ENCODE results near the gene RCVRN.
"Not testable (repeated sequence)": the region's sequence is repeated elsewhere in the genome, so short reads cannot be mapped to it uniquely, and the experiment has no call there.

RCVRN gene

DNA sequence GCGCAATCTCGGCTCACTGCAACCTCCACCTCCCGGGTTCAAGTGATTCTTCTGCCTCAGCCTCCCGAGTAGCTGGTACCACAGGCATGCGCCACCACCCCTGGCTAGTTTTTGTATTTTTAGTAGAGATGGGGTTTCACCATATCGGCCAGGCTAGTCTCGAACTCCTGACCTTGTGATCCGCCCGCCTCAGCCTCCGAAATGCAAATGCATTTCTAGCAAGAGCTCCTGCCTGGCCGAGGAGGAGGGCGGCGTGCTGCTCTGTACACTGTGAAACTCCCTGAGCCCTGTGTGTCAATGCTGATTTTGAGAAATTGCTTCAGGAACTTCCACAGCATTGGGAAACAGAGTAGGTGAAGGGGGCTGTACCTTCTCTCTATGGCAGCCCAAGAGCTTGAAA, 16.1 kb upstream of the RCVRN start:
- DNase-seq, result not testable (repeated sequence)

DNA sequence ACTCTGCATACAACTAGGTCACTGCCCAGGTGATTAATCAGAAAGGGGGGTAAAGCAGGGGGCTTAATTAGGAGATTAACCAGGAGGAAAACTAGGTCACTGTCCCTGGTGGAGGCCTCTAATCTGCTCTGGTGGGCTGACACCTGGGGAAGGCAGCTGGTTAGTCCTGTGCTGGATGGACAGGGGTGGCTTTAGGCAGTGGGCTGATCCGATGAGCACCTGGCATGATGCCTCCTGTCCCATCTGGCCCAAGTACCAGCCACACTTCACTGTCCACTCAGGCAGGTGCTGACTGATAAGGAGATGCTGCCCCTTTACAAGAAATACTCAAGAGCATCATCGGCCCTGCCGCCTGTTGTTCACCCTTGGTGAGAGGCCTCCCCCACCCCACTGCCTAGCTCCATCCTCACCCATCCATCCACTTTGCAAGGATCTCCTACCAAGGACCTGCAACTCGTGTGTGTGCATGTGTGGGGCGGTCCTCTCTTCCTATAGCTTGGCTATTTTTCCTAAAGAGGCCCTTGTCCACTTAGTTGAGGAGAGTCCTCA, 13.8 kb upstream of the RCVRN start:
- DNase-seq, result no peak

DNA sequence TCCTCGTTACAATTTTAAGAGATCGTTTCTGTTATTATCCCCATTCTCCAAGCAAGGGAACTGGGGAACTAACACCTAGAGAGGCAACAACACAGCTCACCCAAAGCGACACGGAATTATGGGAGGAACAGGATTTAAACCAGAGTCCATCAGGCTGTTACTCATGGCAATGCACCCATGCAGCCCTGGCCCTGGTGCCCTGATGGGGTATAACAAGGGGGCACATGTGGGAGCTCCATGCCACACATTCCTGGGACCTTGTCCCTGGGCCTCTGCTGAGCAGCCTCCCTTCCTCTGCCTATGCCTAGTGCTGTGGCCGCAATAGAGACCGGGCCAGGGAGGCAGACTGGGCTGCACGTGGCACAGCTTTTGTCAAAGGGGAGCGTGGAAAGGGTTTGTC, 13.3 kb upstream of the RCVRN start:
- no peak for DNase-seq

DNA sequence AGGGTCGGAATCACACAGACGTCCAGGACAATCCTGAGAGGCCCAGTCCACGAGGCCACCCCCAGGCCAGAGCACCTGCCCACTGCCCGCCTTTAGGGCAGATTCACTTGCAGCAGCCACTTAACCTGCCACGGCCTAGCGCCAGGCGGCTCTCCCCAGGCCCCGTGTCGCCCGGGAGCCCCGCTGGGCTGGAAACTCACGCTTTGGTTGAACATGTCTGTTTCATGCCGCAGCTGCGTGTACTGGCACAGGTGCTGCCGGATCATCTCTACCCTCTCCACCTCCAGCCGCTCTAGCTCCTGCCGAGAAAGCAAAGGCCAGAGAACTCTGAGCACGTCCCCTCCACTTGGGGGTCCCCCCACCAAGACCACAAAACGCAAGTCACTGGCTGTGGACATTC, 12.7 kb upstream of the RCVRN start:
- DNase-seq, result no peak

DNA sequence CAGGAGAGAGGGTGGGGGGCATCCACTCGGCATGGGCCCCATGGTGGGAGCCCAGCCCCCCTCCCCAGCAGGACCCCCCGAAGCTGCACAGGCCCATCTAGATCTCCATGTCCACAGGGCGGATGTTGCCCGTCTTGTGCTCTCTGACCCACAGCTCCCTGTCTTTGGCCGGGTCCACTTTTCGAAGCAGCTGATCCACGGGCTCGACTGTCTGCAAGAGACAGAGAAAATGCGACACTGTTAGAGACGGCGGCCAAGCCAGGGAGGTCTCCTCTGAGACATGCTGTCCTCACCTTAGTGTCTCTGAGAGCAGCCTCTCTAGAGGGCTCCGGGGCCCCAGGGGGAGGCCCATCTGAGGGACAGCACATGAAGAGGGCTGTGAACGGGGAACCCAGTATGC, 12.1 kb upstream of the RCVRN start:
- DNase-seq, result no peak

DNA sequence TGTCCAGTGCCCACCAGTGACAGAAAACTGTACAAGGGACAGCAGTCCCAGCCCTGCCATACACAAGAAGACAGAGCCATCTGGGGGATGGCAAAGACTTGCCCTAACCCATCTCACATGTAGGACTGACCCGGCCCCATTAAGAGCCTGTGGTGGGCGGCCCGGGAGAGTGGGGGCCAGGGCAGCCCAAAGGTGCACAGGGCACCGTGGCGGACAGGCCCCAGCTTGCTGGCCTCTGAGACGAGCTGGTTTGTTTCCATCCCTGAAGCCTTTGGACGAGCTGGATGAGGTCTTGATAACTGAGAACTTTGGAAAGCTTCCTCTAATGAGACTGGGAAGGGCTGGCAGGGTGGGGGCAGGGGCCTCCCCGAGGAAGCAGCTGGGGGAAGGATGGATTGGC, 11.0 kb upstream of the RCVRN start:
- no peak for DNase-seq

DNA sequence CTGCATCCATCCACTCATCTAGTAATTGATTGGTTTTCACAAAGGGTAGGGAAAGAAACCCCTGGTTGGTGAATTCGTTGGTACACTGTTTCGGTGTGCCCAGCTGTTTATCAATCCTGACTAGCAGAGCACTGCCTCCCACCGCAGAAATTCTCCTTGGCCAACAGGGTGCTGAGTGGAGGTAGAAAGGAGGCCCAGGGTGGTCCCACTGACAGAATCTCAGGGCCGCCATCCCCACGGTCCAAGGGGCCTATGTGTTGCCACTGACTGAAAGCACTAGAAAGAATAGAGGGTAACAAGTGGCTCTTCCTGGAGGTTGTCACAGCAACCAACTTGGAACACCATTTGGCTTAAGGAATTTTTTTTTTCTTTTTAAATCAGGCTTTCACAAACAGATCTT, 8.4 kb upstream of the RCVRN start:
- no peak for DNase-seq

DNA sequence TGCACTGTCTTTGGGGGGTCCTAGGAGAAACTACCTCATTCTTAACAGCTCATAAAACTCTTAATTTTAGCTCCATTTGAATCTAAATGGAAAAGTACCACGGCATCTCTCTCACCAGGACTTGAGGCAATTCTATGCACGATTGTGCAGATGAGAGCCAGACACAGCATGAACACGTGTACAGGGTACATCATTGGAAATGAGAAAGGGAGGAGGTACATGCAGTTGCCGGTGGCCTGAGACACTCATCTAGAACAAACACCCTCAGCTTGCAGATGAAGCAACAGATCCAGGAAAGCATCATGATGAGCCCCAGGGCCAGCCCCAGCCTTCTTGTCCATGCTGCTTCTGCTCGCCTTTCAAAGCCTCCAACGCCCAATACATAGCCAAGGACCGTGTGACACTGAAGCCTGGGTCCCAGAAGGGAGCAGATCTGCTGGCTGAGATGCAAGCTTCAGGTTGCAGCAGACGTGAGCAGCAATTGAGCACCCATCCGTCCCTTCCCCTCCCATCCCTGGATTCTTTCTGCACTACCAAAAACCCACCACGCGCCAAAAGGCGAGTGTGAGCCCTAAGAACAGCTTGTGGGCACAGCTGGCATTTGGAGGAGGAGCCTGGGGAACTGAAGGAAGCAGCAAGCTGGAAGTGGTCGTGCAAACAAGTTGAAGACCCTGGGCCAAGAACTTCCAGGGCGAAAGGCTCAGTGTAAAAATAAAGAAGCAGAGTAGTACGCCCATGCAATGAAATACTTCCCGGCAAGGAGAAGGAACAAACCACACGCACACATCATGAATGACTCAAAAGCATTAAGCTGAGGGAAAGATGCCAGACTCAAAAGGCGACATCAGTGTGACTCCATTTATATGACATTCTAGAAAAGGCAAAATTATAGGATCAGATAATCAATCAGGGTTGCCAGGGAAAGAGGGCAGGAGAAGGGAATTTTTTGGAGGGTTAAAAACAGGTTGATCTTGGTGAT, 7.3 kb upstream of the RCVRN start:
- DNase-seq, result no peak

DNA sequence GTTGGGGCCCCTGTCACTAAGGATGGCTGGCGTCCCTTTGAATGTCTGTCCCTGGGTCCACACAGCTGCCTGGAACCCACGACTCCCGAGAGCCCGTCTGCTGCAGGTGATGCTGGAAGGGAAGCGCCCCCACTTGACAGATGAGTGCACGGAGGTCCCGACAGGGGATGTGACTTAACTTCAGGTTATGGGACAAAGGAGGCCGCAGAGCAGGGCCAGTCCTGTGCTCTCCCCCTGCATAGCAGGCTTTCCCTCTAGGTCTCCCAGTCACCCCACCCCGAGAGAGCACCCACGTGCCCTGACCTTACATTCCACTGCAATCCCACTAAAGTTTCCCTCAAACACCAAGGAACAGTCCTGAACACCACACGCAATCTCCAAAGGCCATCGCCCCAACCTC, 6.0 kb upstream of the RCVRN start:
- no peak for DNase-seq

DNA sequence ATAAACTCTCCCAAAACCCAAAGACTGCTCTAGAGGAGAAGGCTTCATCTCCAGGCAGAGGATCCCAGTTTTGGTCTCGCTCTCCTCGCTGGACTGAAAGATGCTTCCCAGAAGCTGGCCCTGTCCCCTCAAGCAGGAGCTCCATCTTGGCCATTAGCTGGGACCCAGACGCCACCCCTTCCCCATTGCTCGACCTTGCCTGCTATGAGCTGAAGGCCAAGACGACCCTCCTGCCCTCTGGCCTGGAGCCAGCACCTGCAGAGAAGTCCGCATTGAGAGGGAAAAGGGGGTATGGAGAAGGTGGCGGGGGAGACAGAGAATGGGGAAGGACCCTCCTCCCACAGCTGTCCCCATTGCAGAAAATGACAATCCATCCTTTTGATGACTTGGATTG, 3.6 kb upstream of the RCVRN start:
- no peak for DNase-seq

DNA sequence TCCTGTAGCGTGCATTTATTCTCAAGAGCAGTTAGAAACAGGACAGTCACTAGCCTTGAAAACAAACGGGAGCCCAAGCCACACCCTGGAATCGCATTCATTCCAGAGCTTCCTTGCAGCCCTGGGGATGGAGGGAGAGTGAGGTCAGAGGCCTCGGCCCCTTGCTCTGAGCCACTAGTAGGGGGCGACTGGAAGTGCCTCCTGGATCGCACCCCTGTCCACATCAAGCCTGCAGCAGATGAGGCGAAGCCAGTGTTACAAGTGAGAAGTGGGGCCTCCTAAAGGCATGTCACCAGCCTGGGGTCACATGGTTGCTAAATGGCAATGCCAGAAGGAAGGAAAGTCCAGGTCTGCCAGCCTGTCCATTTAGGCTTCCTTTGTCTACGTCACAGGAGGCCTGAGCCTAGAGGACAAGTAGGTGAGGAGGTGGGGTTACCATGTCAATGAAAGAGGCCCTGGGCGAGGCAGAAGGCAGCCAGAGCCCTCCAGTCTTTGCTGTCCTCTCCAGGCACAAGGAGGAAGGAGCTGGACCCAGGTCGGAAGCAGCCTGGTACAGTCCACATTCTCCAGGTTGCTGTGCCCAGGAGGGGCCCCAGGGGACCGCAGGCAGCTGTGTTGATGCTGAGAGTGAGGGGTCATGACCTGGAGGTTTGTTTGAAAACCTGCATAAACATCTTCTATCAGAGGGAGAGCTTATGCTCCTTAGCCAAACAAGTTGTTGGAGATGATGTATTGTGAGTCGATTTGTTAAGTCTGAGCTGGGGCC, 3.0 kb upstream of the RCVRN start:
- DNase-seq, result no peak

DNA sequence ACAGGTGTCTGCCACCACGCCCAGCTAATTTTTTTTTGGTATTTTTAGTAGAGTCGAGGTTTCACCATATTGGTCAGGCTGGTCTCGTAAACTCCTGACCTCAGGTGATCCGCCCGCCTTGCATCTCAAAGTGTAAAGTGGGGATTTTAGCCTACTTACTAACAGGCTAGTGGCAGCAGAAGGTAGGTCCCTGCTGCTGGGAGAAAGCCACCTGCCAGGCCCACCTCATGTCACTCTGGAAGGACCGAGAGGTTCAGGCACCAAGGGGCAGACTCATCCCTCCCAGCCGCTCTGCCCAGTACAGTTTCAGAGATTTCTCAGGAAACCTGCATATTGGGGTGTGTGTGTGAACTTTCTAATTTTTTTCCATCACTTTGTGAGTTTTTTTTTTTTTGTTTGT, 2.1 kb upstream of the RCVRN start:
- peak; percentile 33 for DNase-seq

DNA sequence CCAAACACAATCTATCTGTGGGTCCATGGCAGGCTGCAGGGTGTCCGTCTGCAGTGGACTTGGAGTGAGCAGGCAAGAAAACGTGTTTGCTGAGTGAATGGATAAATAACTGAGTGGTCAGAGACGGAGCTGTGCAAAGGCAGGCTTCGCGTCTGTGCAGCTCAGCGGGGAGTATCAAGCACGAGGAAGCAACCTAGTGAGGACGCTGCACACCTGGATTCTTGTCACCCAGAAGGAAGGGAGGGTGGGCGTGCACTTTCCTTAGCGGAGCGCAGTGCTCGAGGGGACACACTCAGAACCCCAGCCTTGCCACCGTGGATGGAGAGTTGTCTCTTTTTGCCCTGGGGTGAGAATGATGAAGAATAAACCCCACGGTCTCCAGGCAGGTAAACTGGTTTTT, 1.5 kb upstream of the RCVRN start:
- peak; percentile 47 for DNase-seq

DNA sequence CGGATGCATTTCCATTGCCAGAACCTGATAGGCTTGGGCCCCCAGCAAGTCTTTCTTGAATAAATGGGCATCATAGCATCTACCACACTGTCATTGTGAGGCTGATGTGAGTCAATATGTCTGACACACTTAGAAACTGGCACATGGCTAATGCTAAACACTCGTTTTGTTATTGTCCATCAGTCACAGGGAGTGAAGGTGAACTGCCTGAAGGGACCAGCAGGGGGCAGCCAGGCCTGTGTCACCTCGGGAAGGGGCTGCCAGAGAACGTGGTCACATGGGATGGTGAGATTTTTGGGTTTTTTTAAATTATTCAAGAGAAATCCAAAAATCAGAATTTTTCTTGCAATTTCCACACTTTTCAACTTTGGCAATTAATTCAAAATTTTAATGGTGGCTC, 831 bp upstream of the RCVRN start:
- DNase-seq, result peak; percentile 49

DNA sequence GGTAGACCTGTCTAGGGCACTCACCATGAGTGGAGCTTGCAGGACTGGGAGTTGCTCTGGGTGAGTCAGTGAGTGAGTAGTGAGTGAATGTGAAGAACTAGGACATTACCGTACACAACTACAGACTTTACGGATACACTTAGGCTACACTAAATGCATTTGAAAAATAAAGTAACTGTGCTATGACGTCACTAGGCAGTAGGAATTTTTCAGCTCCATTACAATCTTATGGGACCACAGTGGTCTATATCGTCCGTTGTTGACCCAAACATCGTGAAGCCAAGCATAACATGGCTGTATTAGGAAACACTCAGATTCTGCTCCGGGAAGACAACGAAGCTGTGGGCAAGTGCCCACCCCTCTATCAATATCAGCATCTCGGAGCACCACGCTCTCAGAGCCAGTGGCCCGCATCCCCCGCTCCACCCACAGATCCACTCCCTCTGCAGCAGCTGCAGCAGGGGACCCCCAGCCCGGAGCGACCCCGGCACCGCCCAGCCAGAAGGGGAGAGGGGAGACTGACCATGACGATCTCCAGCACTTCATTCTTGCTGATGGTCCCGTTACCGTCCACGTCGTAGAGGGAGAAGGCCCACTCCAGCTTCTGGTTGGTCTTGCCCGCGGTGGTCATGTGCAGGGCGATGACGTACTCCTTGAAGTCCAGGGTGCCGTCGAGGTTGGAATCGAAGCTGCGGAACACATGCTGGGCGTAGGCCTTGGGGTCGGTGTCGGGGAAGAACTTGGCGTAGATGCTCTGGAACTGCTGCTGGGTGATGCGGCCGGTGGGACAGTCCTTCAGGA, 594 bp downstream of the RCVRN start:
- no peak for DNase-seq

DNA sequence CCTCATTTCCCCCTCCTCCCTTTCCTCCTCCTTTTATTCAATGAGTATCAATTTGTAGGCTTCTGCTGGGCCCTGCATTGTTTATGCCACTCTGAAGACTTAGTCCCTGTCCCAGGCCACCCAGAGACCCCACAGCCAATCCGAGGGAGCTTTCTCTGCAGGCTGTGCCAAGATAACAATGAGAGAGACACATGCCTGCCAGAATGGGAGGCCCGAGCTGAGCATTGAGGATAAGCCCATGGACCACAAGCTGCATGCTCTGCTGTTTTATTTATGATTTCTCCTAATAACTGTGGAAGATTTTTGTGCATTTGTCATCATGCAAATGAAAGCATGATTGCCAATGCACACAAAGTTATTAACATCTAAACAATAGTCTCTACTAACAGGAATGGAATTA, 3.0 kb downstream of the RCVRN start:
- DNase-seq, result no peak

DNA sequence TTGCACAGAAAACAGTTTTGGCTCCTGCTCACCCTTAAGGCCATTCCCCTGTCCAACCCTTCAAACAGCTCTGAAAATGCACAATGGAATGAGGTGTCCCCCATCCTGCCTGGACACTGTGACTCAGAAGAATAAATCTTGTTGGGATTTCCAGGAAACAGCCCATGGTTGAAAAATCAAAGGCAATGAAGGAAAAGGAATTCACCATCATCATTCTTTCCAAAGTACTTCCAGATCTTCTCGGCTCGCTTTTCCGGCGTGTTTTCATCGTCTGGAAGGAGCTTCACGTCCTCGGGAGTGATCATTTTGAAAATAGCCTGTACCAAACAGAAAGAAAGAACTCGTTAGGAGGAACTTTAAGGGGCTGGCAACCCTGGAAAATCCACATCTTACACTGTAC, 4.3 kb downstream of the RCVRN start:
- no peak for DNase-seq

DNA sequence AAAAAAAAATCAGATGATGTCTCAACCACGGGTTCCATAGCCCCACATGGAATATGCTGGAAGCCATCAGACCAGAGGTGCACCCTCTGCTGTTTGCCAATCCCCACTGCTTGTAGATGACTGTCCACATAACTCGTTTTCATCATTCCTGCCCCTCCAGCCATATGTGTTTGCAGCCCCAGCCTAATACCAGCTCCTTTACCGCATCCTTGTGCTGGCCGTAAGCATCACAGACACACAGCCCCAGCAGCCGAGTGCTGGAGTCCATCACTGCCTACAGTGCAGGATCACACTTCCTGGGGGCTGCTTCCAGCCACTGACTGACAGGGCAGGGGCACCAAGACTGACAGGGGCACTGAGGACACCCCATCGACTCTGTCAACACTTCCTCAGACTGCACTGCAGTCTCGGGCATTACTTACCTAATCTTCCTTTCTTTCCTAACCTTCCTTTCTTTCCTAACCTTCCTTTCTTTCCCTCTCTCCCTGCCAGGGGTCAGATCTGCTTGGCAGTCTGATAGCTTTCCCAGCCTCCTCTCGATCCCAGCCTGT, 5.0 kb downstream of the RCVRN start:
- DNase-seq, result no peak

DNA sequence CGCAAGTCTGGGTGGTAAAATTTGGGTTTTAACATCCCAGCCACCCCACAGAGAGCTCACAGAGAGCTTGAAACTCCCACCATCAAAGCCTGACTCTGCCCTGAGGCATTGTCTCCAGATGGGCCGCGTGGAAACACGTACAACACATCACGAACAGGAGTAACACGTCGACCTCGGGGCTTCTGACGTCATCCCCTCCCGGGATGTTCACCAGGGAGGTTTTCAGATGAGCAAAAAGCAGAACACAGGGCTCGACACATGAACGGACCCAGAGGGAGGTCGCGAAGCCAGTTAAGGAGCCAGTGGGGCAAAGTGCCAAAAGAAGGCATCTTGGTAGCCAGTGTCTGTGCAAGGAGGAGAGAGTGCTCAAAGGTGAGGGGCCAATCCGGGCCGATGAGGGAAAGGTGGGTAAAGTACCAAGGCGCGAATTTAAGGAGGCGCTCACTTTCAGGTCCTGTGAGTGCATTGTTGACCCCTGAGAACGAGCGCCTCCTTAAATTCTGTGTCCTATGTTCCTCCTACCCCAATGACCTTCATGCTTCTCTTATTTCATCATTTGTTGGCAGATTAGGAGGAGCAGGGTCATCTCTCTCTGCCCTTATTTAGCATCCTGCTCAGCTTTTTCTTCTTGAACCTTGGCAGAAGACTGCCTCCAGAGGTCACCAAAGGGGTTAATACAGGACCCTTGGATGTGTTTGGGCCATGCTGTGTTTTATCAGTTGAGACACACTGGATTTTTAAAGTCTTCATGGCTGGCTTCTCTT, 5.6 kb downstream of the RCVRN start:
- DNase-seq, result no peak

DNA sequence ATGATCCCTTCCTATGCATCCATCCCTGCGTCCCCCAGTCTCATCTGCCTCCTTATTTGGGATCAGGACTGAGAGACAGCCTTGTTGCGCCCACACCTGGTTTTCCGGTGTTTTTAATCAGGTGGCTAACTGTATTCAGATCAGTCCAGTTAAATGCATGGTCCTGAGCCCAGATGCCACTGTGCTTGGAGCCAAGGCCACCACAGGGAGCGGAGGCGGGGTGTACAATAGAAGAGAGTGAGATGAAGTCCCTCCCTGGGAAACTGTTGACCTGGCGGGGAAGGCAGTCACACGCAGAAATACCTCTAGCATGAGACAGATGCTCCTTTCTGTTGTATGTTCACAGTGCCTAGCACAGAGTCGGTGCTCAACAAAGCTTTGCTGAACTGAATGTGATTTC, 6.3 kb downstream of the RCVRN start:
- DNase-seq, result no peak

DNA sequence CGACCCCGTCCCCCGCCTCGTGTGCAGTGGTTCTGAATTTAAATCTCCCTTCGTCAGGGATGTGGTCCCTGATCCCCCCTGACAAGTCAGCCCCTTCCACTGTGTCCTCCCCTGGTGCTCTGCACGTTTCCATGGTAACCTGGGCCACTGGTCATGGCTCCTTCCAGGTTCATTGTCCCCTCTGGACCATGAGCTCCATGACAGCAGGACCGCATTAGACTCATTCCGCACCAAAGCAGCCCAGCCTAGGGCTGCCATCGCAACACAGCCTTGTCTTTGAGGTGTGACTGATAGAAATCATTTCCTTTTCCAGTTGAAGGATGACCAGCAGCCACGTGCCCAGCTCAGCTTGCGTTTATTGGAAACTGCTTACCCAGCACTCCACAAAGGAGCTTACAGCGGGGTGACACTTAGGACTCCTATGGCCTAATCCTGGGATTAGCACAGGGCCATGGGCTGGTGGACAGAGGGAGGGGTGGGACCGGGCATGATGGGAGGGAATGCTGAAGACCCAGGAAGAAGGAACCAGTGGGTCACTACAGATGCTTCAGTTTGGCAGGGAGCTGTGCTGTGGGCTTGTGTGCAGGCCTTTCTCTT, 7.6 kb downstream of the RCVRN start:
- no peak for DNase-seq

DNA sequence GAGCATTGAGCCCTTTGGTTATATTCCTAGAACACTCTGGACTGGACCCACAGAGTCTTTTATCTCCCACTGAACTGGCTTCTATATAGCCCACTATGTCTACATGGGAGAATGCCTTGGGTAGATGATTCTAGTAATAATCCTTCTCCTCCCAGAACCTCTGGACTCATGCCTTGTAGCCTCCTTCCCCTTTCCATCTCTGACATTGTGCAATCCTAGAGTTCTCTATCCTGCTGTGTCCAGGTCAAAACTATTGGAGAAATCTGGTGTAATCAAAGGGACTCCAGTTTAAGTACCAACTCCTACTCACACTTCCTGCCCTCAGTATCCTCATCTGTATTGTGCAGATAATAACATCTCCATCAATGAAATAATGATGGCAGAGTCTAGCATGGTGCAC, 9.1 kb downstream of the RCVRN start:
- no peak for DNase-seq

Data from activated effector memory CD4-positive, alpha-beta T cell treated with anti-CD3 and anti-CD28 coated beads, Interleukin-2, amount 50 U/mL, for 16 hours (primary cell).